GM12872 (cell line): ENCODE results near the gene CWH43.

Experiments used
- TF ChIP-seq, protein P1 (sequence below): IDR thresholded peaks from 3 replicates; pipeline ENCODE4 v1.5.1; 2011; ENCODE audit warnings: low read depth, mild to moderate bottlenecking, low read length, moderate library complexity; ENCODE audit not compliant: insufficient read depth

Gene CWH43

DNA sequence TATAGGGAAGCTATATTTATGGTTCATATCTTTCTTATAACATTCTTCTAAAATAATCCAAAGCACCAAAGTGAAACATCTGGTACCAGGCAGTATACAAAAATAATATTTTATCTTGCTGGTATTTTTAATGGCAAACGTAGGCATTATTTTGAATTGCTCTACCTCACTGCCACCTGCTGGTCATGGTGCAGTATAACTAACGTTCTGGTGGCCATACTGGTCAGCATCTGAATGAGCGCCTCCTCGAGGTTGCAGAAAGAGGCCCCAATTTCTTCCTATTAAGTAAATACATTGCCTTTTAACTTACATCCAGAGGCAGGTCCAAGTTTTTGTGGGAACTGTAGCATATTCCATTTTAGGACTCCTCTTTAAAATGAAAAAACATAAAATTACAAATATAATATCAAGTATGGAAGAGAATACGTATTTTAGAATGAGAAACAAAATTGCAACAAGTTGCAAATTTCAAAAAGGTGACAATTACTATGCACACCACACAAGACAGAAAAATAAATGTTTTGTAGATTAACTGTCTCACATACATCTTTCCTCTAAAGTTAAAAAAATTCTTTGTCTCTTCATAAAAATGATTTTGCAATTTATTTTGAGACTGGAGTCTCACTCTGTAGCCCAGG is 22.9 kb upstream of the CWH43 start:
- TF ChIP-seq, protein P1, sequence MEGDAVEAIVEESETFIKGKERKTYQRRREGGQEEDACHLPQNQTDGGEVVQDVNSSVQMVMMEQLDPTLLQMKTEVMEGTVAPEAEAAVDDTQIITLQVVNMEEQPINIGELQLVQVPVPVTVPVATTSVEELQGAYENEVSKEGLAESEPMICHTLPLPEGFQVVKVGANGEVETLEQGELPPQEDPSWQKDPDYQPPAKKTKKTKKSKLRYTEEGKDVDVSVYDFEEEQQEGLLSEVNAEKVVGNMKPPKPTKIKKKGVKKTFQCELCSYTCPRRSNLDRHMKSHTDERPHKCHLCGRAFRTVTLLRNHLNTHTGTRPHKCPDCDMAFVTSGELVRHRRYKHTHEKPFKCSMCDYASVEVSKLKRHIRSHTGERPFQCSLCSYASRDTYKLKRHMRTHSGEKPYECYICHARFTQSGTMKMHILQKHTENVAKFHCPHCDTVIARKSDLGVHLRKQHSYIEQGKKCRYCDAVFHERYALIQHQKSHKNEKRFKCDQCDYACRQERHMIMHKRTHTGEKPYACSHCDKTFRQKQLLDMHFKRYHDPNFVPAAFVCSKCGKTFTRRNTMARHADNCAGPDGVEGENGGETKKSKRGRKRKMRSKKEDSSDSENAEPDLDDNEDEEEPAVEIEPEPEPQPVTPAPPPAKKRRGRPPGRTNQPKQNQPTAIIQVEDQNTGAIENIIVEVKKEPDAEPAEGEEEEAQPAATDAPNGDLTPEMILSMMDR, result peak; percentile 91

DNA sequence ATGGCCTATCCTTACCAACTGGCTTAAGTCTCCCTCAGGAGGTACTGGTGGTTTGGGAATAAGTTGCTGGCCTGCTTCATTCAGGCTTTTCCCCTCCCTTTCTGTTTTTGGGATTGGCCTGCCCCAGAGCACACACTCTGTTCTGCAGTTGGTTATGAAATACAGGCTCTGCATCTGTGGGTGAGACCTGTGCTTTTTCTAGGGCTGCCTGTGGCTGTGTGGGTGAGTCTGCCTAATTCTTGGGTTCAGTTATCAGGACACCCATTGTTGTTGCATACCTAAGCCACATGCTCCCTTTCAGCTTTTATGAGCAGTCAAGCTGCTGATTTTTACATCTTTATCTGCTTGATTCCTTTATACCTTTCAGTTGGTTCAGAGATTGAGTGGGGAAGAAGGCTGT is 19.0 kb upstream of the CWH43 start:
- TF ChIP-seq, protein P1, result no peak

DNA sequence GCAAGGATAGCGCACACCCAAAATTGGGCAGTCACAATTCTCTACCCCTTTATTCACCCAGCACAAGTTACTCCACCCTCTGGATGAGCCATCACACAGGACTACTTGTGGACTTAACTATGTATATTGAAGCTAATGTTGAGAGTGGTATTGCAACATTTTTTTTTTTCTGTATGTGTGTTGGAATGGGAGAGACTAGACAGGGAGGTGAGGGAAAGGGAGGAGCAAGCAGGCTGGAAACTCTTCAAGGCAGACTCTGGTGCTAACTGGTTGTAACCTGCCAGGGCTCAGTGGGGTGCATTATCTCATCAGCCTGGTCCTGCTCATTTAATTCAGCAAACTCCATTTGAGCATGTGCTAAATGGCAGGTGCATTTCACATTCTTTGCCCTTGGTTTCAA is 18.4 kb upstream of the CWH43 start:
- TF ChIP-seq, protein P1, result no peak

DNA sequence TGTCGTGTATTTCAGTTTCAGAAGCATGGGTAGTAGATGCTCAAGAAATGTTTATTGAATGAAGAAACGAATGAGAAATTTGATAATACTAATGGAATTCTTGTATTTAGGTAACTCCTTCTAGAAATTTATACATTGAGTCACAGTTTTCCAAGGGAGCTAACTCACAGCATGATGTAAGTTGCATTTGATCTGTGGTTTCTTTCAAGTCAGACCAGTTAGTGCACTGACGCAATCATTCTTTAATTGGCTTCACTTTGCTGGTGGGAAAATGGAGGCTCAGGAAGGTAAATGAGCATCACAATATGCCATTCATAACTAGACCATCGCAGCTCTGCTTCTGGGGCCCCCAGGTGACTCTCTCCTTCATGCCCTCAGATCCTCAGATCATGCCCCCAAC is 17.3 kb upstream of the CWH43 start:
- TF ChIP-seq, protein P1, result no peak

DNA sequence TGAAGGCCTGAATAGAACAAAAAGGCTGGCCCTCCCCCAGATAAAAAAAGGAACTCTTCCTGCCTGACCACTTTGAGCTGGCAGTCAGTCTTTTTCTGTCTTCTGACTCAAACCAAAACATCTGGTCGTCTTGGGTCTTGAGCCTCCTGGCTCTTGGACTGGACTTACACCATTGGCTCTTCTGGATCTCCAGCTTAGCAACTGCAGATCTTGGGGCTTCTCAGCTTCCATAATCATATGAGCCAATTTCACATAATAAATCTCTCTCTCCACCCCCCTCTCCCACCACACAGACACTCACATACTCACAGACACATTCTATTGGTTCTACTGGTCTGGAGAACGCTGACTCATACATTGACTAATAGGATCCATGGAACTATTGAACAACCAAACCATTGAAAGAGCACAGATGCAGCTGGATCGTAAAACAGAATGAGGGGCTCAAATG is 15.6 kb upstream of the CWH43 start:
- TF ChIP-seq, protein P1, result no peak

DNA sequence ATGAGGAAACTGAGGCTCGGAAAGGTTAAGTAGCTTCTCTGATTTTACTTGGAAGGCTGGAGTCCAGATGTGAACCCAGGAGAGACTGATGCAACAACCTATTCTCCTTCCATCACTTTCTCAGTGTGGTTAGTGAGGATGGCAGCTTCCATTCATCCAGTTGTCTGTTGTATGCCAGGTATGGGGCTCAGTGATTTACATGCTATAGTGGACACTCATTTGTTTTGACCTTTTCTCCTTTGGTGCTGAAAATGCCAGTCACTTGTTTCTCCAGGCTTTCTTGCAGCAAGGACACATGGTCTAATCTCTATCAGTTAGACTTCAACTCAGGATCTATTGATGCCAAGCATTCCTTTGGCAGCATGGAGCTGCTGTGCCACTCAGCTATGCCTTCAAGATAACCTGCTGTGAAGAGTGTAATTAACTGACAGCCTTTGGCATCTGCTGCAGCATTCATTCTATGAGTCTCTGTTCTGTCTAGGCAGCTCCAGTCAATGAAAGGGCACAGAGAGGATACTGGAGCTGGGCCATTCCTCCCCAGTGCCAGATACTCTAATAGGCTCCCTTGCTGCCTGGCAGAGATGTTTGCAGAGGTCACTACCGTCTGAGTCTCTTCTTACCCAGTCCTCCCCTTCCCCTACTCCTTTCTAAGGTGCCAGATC is 11.0 kb upstream of the CWH43 start:
- TF ChIP-seq, protein P1, result no peak

DNA sequence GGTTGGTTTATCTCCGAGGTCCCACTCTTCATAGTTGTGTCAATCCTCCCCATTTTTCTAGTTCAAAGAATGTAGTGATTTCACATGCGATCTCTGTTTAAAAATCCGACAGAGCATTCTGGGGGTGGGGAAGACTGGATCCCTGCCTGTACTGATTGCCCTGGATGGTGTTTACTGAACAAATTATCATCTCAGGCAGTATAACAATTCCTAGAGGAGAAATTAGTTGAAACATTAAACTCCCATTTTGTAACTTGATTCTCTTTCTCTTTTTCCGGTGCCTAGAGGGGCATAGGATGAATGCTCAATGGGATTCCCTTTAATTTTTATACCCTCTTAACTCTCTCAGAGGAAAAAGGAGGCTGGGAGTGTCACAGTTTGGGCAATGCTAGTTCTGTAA is 10.0 kb upstream of the CWH43 start:
- TF ChIP-seq, protein P1, result no peak
